ENCODE measurements around the gene BABAM2. TPM values are rescaled to one million over a fixed set of nuclear protein-coding genes. Genes with fewer than 3 reads are reported as not detected.

BABAM2 gene
- total and polyA plus RNA-seq, 9 of the 15 experiments (the other 6 are each of a cell fraction or from before 2014, with no cell fraction given), result 10.9 to 37.4 (median 25.6) TPM

GRCh38 chr2:28276076-28276618, 385.6 kb downstream of the BABAM2 start:
- peak; percentile 88 for FAIRE-seq
- POLR2A ChIA-PET, result interaction anchor here (0.9 kb wide), 1 partner anchor 8 kb away, joined by 4 read pairs; no protein-coding TSS in a partner anchor
- no peak overlapping the region for H3K4me3 ChIP-seq
- TF ChIP-seq ZNF143 (CRISPR knock-in tag; IDR thresholded peaks at IDR 0.05) (no peak), THRB (CRISPR knock-in tag; conservative IDR thresholded peaks at IDR 0.05) (no peak), ZNF583 (CRISPR knock-in tag; IDR thresholded peaks at IDR 0.05) (no peak), RUNX1 (IDR thresholded peaks at IDR 0.05; ENCODE audit: low read depth) (no peak), CSDE1 (IDR thresholded peaks at IDR 0.05) (no peak), MAFK (IDR thresholded peaks at IDR 0.05; ENCODE audit: low read length) (peak; percentile 68; the same call in 1 of the 2 replicates), ATF3 (IDR thresholded peaks at IDR 0.05) (peak; percentile 90), ATF3 (CRISPR knock-in tag; conservative IDR thresholded peaks at IDR 0.05) (no peak), JUN (IDR thresholded peaks at IDR 0.05; ENCODE audit: borderline replicate concordance, low read depth, low read length) (peak; percentile 87), JUN (CRISPR knock-in tag; IDR thresholded peaks at IDR 0.05; ENCODE audit: borderline replicate concordance) (no peak), SMARCC2 (IDR thresholded peaks at IDR 0.05; ENCODE audit: low read depth) (peak; percentile 65), CREB3 (tag; conservative IDR thresholded peaks at IDR 0.05; ENCODE audit: low read depth) (no peak), ZBTB7A (IDR thresholded peaks at IDR 0.05; ENCODE audit: borderline replicate concordance, control insufficient read depth, low read depth, low read length) (no peak), ESRRA (IDR thresholded peaks at IDR 0.05; ENCODE audit: borderline replicate concordance, low read depth) (no peak), HDGF (IDR thresholded peaks at IDR 0.05) (no peak), PRMT5 (CRISPR knock-in tag; IDR thresholded peaks at IDR 0.05) (no peak), NFE2 (IDR thresholded peaks at IDR 0.05; ENCODE audit: low read depth) (peak; percentile 69), KLF16 (IDR thresholded peaks at IDR 0.05) (no peak), ZBTB9 (CRISPR knock-in tag; IDR thresholded peaks at IDR 0.05) (no peak), NCOA4 (IDR thresholded peaks at IDR 0.05; ENCODE audit: partially characterized antibody) (no peak), SRSF1 (IDR thresholded peaks at IDR 0.05; ENCODE audit: low read depth, low read length) (no peak)

More at GRCh38 chr2:28276076-28276618, 385.6 kb downstream of the BABAM2 start:
- 54% methylated on average over 11 of the region's 11 CpGs for WGBS (ENCODE audit: insufficient coverage, low coverage, missing lambda C conversion rate)
- H4K20me1 ChIP-seq (replicated peaks; ENCODE audit: control insufficient read depth, insufficient read depth, low read length), result no peaks in the 10 kb centered on the region
- CTCF ChIA-PET (ENCODE audit: low intra/inter-chr PET ratio), result no interaction called here
- peaks cover 0 to 17% of the 10 kb centered on the region in 2 experiments; a peak in 4 of 5 replicates for H3K4me1 ChIP-seq (replicated peaks in 1 of 2; ENCODE audit: control insufficient read depth in 2 of 2, insufficient read depth in 2 of 2, low read length in 2 of 2)
- peaks cover 0 to 3% of the 10 kb centered on the region in 2 experiments; a peak in 1 of 5 replicates for H3K27me3 ChIP-seq (ENCODE audit: control insufficient read depth in 2 of 2, insufficient read depth in 2 of 2, low read length in 2 of 2)
- H3K4me2 ChIP-seq (ENCODE audit: insufficient read depth, low read length), result no peak overlapping the region
- H3K79me2 ChIP-seq (ENCODE audit: control insufficient read depth, insufficient read depth, low read length), result no peaks in the 10 kb centered on the region
- no peaks in the 10 kb centered on the region for H3K9me3 ChIP-seq (replicated peaks; ENCODE audit: control insufficient read depth, insufficient read depth, low read depth, low read length)
- BruUV-seq (replicated peaks), result no TSS peak
- intact Hi-C loops (cut with micrococcal nuclease) (no loop called here), in situ Hi-C loops (cut with MboI) (no loop called here)
- no peak overlapping the region for H3K9ac ChIP-seq (ENCODE audit: insufficient read depth in 1 of 2, low read depth in 2 of 2, low read length in 2 of 2)
- H3K27ac ChIP-seq (ENCODE audit: extremely low read depth, low read depth, low read length), result no peak overlapping the region
- H3K9me1 ChIP-seq (ENCODE audit: control insufficient read depth, insufficient read depth, low read length), result no peaks in the 10 kb centered on the region
- no peak overlapping the region for H2AFZ ChIP-seq (ENCODE audit: low read depth, low read length)
- DNase-seq (ENCODE audit: extremely low read depth in 1 of 4, low spot score in 3 of 4) (peak; percentile 51 to 58 (median 52)), ATAC-seq (peak; percentile 51; the same call in 1 of the 3 replicates)
- no peaks in the 10 kb centered on the region for H3K36me3 ChIP-seq (ENCODE audit: control insufficient read depth, insufficient read depth, low read length)
